HEK293 (cell line): ENCODE data around the gene PLEKHG3.

Experiments
- CTCF ChIA-PET: fragments of 350-600 bp; formaldehyde crosslinking; extraction: SDS; loops from one replicate; lab custom pipeline; 2021; ENCODE audit warnings: antibody characterized with exemption; lab: Yijun Ruan, JAX
- POLR2A ChIA-PET: fragments of 300-600 bp; formaldehyde crosslinking; extraction: SDS; loops from one replicate; lab custom pipeline; 2020; ENCODE audit warnings: antibody characterized with exemption, inconsistent platforms; lab: Yijun Ruan, JAX
- H3K27ac ChIP-seq: fragments of 200-500 bp; sonication (Bioruptor generic); 2 replicates; pipeline ENCODE4 v1.5.1; 2014; ENCODE audit warnings: low read depth, low read length, control low read depth, inconsistent platforms; ENCODE audit errors: extremely low read depth
- H3K36me3 ChIP-seq, 2 experiments: fragments of 200-500 bp in 1 of 2; sonication (Bioruptor generic) in 1 of 2; 1 replicate in 1 of 2; 2 replicates in 1 of 2; pipeline ENCODE4 v1.5.1; 2014 to 2017; ENCODE audit warnings: inconsistent platforms in 2 of 2, low read length in 2 of 2; ENCODE audit not compliant: control insufficient read depth in 2 of 2, insufficient read depth in 1 of 2
- H3K4me1 ChIP-seq: fragments of 200-500 bp; sonication (Bioruptor generic); 2 replicates; pipeline ENCODE4 v1.5.1; 2014; ENCODE audit warnings: mild to moderate bottlenecking, low read length, inconsistent platforms; ENCODE audit not compliant: control insufficient read depth, insufficient read depth
- H3K4me3 ChIP-seq: 2 replicates; pipeline ENCODE4 v1.5.1; 2011; ENCODE audit warnings: low read depth, mild to moderate bottlenecking, control low read depth, low read length, moderate library complexity
- H3K9me3 ChIP-seq: fragments of 200-500 bp; sonication (Bioruptor generic); 2 replicates; pipeline ENCODE4 v1.5.1; 2014; ENCODE audit warnings: low read depth, low read length, inconsistent platforms; ENCODE audit not compliant: control insufficient read depth, insufficient read depth
- GLIS1 ChIP-seq: fragments of 450-650 bp; formaldehyde crosslinking; IDR thresholded peaks from 2 replicates; pipeline ENCODE4 v1.5.1; 2016; ENCODE audit warnings: missing biosample characterization, missing genetic modification characterization
- GLIS2 ChIP-seq: fragments of 450-650 bp; formaldehyde crosslinking; IDR thresholded peaks from 2 replicates; pipeline ENCODE4 v1.5.1; 2016; ENCODE audit warnings: missing biosample characterization, missing genetic modification characterization
- KLF9 ChIP-seq: fragments of 450-650 bp; formaldehyde crosslinking; IDR thresholded peaks from 2 replicates; pipeline ENCODE4 v1.5.1; 2016; ENCODE audit warnings: missing biosample characterization, missing genetic modification characterization, low read depth
- YY1 ChIP-seq: fragments of 450-650 bp; formaldehyde crosslinking; IDR thresholded peaks from 2 replicates; pipeline ENCODE4 v1.5.1; 2018; ENCODE audit warnings: missing biosample characterization, missing genetic modification characterization
- ZBTB11 ChIP-seq: fragments of 450-650 bp; formaldehyde crosslinking; conservative IDR thresholded peaks from 2 replicates; pipeline ENCODE4 v1.5.1; 2016; ENCODE audit warnings: low read depth, missing biosample characterization, missing genetic modification characterization
- ZBTB20 ChIP-seq: fragments of 450-650 bp; formaldehyde crosslinking; IDR thresholded peaks from 2 replicates; pipeline ENCODE4 v1.5.1; 2016; ENCODE audit warnings: missing biosample characterization, missing genetic modification characterization
- ZFP37 ChIP-seq: fragments of 450-650 bp; formaldehyde crosslinking; IDR thresholded peaks from 2 replicates; pipeline ENCODE4 v1.5.1; 2016; ENCODE audit warnings: missing biosample characterization, missing genetic modification characterization
- ZIC2 ChIP-seq: fragments of 450-650 bp; formaldehyde crosslinking; IDR thresholded peaks from 2 replicates; pipeline ENCODE4 v1.5.1; 2016; ENCODE audit warnings: missing biosample characterization, missing genetic modification characterization
- ZNF174 ChIP-seq: fragments of 450-650 bp; formaldehyde crosslinking; IDR thresholded peaks from 2 replicates; pipeline ENCODE4 v1.5.0; 2017; ENCODE audit warnings: missing biosample characterization, mild to moderate bottlenecking, missing genetic modification characterization
- ZNF248 ChIP-seq: fragments of 450-650 bp; formaldehyde crosslinking; IDR thresholded peaks from 2 replicates; pipeline ENCODE4 v1.5.1; 2017; ENCODE audit warnings: missing biosample characterization, missing genetic modification characterization
- ZNF335 ChIP-seq: fragments of 450-650 bp; formaldehyde crosslinking; conservative IDR thresholded peaks from 2 replicates; pipeline ENCODE4 v1.5.1; 2016; ENCODE audit warnings: missing biosample characterization, missing genetic modification characterization
- ZNF501 ChIP-seq: fragments of 450-650 bp; formaldehyde crosslinking; IDR thresholded peaks from 2 replicates; pipeline ENCODE4 v1.5.1; 2016; ENCODE audit warnings: missing biosample characterization, missing genetic modification characterization
- ZNF580 ChIP-seq: fragments of 450-650 bp; formaldehyde crosslinking; IDR thresholded peaks from 2 replicates; pipeline ENCODE4 v1.5.1; 2016; ENCODE audit warnings: missing biosample characterization, missing genetic modification characterization
- TF ChIP-seq, protein P1 (sequence below): fragments of 450-650 bp; formaldehyde crosslinking; IDR thresholded peaks from 2 replicates; pipeline ENCODE4 v1.5.1; 2016; ENCODE audit warnings: missing biosample characterization, missing genetic modification characterization
- TF ChIP-seq, protein P2 (sequence below): fragments of 450-650 bp; formaldehyde crosslinking; IDR thresholded peaks from 2 replicates; pipeline ENCODE4 v1.5.1; 2016; ENCODE audit warnings: missing biosample characterization, missing genetic modification characterization
- TF ChIP-seq, protein P3 (sequence below): fragments of 450-650 bp; formaldehyde crosslinking; optimal IDR thresholded peaks from 2 replicates; pipeline ENCODE3; 2016; ENCODE audit warnings: missing biosample characterization, mild to moderate bottlenecking, missing genetic modification characterization

The PLEKHG3 gene

DNA sequence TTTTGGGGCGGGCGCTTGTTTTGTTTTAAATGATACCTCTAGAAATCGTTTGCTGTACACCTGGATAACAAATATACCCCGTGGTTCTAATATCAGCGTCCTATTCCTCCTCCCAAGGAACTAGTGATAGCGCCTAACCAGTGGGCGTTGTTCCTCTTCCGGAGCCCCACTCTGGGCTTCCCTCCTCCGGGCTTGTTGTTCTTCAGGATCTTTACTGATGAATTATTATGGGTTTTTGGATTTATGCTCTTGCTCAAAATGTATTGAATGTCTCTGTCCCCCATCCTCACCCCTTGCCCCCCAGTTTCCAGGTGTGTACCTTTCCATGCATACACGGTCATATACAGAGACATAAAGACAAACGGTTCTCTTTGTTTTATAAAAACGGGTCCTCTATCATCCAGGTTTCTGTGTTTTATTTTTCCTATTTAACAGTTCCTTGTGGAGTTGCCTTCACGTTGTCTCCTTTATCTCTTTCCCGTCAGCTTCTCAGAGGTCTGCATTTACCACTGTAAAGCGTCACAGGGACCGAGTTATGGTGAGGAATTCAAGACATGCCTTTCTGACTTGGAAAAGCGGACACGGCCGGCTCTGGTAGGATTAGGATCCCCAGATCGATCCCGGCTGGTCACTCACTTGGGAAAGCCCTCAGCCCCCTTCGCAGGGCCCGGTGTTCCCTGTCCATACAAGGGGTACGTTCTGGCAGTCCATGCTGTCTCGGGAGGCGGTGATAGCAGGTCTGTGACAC lies 655 bp upstream of the PLEKHG3 start:
- H3K4me1 ChIP-seq, result peaks cover 35% of the 10 kb centered on the region
- peak overlapping the region; percentile 75; the same call in 1 of the 2 replicates for H3K27ac ChIP-seq
- ChIA-PET POLR2A (interaction anchor here (0.6 to 2.0 kb wide), 16 partner anchors 10 to 188 kb away, joined by 3 to 11 read pairs (median 4); partner anchors contain the start of gene HSPA2), CTCF (interaction anchor here (0.6 kb wide), 1 partner anchor 45 kb away, joined by 3 read pairs; no protein-coding TSS in a partner anchor)
- no peaks in the 10 kb centered on the region for H3K36me3 ChIP-seq
- TF ChIP-seq GLIS1 (tag by site-specific recombination) (no peak), ZNF580 (tag by site-specific recombination) (no peak), YY1 (no peak), ZNF501 (tag by site-specific recombination) (0 out of 2 replicates have a peak, but pooled peaks have one; percentile 23)
- TF ChIP-seq, protein P1, sequence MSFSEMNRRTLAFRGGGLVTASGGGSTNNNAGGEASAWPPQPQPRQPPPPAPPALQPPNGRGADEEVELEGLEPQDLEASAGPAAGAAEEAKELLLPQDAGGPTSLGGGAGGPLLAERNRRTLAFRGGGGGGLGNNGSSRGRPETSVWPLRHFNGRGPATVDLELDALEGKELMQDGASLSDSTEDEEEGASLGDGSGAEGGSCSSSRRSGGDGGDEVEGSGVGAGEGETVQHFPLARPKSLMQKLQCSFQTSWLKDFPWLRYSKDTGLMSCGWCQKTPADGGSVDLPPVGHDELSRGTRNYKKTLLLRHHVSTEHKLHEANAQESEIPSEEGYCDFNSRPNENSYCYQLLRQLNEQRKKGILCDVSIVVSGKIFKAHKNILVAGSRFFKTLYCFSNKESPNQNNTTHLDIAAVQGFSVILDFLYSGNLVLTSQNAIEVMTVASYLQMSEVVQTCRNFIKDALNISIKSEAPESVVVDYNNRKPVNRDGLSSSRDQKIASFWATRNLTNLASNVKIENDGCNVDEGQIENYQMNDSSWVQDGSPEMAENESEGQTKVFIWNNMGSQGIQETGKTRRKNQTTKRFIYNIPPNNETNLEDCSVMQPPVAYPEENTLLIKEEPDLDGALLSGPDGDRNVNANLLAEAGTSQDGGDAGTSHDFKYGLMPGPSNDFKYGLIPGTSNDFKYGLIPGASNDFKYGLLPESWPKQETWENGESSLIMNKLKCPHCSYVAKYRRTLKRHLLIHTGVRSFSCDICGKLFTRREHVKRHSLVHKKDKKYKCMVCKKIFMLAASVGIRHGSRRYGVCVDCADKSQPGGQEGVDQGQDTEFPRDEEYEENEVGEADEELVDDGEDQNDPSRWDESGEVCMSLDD, result peak; percentile 24; the same call in 1 of the 2 replicates
- H3K9me3 ChIP-seq, result no peaks in the 10 kb centered on the region
- H3K4me3 ChIP-seq, result peak overlapping the region; percentile 75

DNA sequence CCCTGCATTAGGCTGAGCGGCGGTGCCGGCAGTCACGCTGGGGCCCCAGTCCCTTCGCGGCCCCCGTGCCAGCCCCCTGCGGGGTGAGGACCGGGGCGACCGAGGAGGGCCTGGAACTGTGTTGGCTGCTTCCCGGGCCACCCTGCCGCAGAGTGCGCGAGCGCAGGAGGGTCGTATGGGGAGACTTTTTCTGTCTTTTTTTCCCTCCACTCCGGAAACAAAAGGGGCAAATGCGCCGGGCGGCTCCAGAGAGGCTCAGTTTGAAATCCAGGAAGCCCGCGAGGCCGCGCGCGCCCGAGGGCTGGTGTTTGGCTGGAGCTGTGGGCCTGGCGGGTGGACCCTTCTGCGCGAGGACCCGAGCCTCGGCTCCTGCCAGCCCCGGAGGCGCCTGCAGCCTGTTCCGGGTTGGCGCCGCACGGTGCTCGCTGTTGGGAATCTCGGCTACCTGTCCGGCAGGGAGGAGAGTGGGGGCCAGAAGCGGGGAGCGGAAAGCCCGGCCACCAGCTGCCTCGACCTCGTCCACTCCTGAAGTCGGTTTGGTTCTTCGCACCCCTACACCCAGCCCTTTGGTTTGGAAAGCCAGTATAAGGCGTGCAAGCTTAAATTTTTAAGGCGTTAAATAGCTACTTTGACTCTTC lies 638 bp downstream of the PLEKHG3 start:
- CTCF ChIA-PET, result interaction anchor here (0.7 to 1.4 kb wide), 5 partner anchors 21 to 275 kb away, joined by 3 to 5 read pairs (median 3); no protein-coding TSS in a partner anchor
- POLR2A ChIA-PET, result interaction anchor here (0.7 to 2.0 kb wide), 11 partner anchors 12 to 187 kb away, joined by 3 to 11 read pairs (median 4); partner anchors contain the start of gene HSPA2
- Histone ChIP-seq H3K4me1 (peaks cover 26% of the 10 kb centered on the region), H3K27ac (peak overlapping the region; percentile 75; the same call in 1 of the 2 replicates), H3K4me3 (peak overlapping the region; percentile 75), H3K9me3 (no peaks in the 10 kb centered on the region), H3K36me3 (peaks cover 0 to 2% of the 10 kb centered on the region in 2 experiments; a peak in 1 of 3 replicates)
- no peak for TF ChIP-seq ZNF174 (tag by site-specific recombination)
- peak; percentile 92 for TF ChIP-seq ZBTB20 (tag by site-specific recombination)
- TF ChIP-seq GLIS2 (tag by site-specific recombination), result peak; percentile 49; the same call in 1 of the 2 replicates
- peak; percentile 99 for TF ChIP-seq ZNF335 (tag by site-specific recombination)
- no peak for TF ChIP-seq KLF9 (tag by site-specific recombination)
- TF ChIP-seq, protein P2, sequence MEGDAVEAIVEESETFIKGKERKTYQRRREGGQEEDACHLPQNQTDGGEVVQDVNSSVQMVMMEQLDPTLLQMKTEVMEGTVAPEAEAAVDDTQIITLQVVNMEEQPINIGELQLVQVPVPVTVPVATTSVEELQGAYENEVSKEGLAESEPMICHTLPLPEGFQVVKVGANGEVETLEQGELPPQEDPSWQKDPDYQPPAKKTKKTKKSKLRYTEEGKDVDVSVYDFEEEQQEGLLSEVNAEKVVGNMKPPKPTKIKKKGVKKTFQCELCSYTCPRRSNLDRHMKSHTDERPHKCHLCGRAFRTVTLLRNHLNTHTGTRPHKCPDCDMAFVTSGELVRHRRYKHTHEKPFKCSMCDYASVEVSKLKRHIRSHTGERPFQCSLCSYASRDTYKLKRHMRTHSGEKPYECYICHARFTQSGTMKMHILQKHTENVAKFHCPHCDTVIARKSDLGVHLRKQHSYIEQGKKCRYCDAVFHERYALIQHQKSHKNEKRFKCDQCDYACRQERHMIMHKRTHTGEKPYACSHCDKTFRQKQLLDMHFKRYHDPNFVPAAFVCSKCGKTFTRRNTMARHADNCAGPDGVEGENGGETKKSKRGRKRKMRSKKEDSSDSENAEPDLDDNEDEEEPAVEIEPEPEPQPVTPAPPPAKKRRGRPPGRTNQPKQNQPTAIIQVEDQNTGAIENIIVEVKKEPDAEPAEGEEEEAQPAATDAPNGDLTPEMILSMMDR, result 0 out of 2 replicates have a peak, but pooled peaks have one; percentile 7
- TF ChIP-seq ZBTB11, result peak; percentile 15; the same call in 1 of the 2 replicates
- TF ChIP-seq ZIC2, result 0 out of 2 replicates have a peak, but pooled peaks have one; percentile 77
- 0 out of 2 replicates have a peak, but pooled peaks have one; percentile 16 for TF ChIP-seq ZFP37 (tag by site-specific recombination)
- TF ChIP-seq, protein P1, result peak; percentile 31; the same call in 1 of the 2 replicates
- no peak for TF ChIP-seq ZNF248 (tag by site-specific recombination)
- TF ChIP-seq, protein P3, sequence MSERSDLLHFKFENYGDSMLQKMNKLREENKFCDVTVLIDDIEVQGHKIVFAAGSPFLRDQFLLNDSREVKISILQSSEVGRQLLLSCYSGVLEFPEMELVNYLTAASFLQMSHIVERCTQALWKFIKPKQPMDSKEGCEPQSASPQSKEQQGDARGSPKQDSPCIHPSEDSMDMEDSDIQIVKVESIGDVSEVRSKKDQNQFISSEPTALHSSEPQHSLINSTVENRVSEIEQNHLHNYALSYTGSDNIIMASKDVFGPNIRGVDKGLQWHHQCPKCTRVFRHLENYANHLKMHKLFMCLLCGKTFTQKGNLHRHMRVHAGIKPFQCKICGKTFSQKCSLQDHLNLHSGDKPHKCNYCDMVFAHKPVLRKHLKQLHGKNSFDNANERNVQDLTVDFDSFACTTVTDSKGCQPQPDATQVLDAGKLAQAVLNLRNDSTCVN, result peak; percentile 53
- TF ChIP-seq, all 188 proteins: peak for 9
